Measurements from ENCODE around the gene FRYL.

The FRYL gene

DNA sequence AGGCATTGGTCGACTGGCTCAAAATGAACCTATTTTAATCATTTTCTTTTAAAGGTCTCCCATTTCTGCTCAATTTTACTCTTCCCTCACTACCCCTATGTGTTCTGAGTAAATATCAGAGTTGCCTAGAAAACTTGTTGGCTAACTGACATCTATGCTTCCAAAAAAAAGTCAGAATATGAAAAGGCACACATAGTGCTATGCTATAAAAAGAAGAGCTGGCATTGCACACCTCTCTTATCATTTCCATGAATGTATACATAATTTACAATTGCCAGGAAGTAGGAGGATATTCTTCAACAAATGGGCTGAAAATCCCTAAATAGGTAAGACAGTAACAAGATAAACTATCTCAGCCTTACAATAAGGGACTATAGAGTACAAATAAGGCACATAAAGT, 70.2 kb downstream of the FRYL start:
- H3K27ac ChIP-seq (replicated peaks): no peak overlapping the region
- no peak for DNase-seq (ENCODE audit: low read depth in 1 of 2, low spot score in 1 of 2)
- no peak overlapping the region for H3K4me3 ChIP-seq (replicated peaks; ENCODE audit: insufficient read depth, low read length)
- no peak for TF ChIP-seq POLR2AphosphoS5 (IDR thresholded peaks at IDR 0.05; ENCODE audit: low read depth)
- no peak for TF ChIP-seq SPI1 (IDR thresholded peaks at IDR 0.05; ENCODE audit: borderline replicate concordance, low read depth)
- TF ChIP-seq GABPA (IDR thresholded peaks at IDR 0.05; ENCODE audit: low read depth): no peak
- TF ChIP-seq, protein P1, sequence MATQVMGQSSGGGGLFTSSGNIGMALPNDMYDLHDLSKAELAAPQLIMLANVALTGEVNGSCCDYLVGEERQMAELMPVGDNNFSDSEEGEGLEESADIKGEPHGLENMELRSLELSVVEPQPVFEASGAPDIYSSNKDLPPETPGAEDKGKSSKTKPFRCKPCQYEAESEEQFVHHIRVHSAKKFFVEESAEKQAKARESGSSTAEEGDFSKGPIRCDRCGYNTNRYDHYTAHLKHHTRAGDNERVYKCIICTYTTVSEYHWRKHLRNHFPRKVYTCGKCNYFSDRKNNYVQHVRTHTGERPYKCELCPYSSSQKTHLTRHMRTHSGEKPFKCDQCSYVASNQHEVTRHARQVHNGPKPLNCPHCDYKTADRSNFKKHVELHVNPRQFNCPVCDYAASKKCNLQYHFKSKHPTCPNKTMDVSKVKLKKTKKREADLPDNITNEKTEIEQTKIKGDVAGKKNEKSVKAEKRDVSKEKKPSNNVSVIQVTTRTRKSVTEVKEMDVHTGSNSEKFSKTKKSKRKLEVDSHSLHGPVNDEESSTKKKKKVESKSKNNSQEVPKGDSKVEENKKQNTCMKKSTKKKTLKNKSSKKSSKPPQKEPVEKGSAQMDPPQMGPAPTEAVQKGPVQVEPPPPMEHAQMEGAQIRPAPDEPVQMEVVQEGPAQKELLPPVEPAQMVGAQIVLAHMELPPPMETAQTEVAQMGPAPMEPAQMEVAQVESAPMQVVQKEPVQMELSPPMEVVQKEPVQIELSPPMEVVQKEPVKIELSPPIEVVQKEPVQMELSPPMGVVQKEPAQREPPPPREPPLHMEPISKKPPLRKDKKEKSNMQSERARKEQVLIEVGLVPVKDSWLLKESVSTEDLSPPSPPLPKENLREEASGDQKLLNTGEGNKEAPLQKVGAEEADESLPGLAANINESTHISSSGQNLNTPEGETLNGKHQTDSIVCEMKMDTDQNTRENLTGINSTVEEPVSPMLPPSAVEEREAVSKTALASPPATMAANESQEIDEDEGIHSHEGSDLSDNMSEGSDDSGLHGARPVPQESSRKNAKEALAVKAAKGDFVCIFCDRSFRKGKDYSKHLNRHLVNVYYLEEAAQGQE (IDR thresholded peaks at IDR 0.05; ENCODE audit: insufficient replicate concordance, low read depth): no peak
- TF ChIP-seq, protein P2, sequence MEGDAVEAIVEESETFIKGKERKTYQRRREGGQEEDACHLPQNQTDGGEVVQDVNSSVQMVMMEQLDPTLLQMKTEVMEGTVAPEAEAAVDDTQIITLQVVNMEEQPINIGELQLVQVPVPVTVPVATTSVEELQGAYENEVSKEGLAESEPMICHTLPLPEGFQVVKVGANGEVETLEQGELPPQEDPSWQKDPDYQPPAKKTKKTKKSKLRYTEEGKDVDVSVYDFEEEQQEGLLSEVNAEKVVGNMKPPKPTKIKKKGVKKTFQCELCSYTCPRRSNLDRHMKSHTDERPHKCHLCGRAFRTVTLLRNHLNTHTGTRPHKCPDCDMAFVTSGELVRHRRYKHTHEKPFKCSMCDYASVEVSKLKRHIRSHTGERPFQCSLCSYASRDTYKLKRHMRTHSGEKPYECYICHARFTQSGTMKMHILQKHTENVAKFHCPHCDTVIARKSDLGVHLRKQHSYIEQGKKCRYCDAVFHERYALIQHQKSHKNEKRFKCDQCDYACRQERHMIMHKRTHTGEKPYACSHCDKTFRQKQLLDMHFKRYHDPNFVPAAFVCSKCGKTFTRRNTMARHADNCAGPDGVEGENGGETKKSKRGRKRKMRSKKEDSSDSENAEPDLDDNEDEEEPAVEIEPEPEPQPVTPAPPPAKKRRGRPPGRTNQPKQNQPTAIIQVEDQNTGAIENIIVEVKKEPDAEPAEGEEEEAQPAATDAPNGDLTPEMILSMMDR (IDR thresholded peaks at IDR 0.05; ENCODE audit: insufficient read depth, low read length): no peak
- no peaks in the 10 kb centered on the region for H3K27me3 ChIP-seq (ENCODE audit: insufficient read depth, poor library complexity, severe bottlenecking)

DNA sequence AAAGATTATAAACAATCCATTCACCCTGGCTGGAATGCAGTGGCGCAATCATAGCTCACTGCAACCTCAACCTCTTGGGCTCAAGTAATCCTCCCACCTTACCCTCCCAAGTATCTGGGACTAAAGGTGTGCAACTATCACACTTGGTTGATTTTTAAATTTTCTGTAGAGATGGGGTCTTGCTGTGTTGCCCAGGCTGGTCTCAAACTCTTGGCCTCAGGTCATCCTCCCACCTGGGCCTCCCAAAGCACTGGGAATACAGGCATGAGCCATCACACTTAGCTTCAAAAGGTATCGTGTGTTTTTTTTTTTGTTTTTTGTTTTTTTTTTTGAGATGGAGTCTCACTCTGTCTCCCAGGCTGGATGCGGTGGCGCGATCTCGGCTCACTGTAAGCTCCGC, 71.5 kb downstream of the FRYL start:
- no peak for DNase-seq (ENCODE audit: low read depth in 1 of 2, low spot score in 1 of 2)
- TF ChIP-seq GABPA (IDR thresholded peaks at IDR 0.05; ENCODE audit: low read depth) (no peak), POLR2AphosphoS5 (IDR thresholded peaks at IDR 0.05; ENCODE audit: low read depth) (no peak), SPI1 (IDR thresholded peaks at IDR 0.05; ENCODE audit: borderline replicate concordance, low read depth) (no peak)
- TF ChIP-seq, protein P1 (IDR thresholded peaks at IDR 0.05; ENCODE audit: insufficient replicate concordance, low read depth): no peak
- TF ChIP-seq, protein P2 (IDR thresholded peaks at IDR 0.05; ENCODE audit: insufficient read depth, low read length): no peak
- H3K27ac ChIP-seq (replicated peaks): no peak overlapping the region
- H3K4me3 ChIP-seq (replicated peaks; ENCODE audit: insufficient read depth, low read length): no peak overlapping the region
- H3K27me3 ChIP-seq (ENCODE audit: insufficient read depth, poor library complexity, severe bottlenecking): no peaks in the 10 kb centered on the region

DNA sequence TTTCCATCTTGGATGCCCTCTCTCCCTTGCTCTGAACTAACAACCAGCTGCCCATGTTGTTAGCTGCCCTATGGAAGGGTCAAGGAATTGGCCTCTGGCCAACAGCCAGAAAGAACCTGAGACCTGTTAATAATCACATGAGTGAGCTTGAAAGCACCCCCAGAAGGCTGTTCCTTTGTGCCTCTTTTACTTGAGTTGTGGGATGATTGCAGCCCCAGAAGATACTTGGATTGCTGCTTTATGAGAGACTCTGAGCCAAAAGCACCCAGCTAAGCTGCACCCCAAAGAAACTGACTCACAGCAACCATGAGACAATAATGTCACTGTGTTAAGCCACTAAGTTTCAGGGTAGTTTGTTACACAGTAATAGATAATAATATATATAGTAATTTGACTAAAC, 73.3 kb downstream of the FRYL start:
- no peak for DNase-seq (ENCODE audit: low read depth in 1 of 2, low spot score in 1 of 2)
- Histone ChIP-seq H3K27ac (replicated peaks) (no peak overlapping the region), H3K27me3 (ENCODE audit: insufficient read depth, poor library complexity, severe bottlenecking) (no peaks in the 10 kb centered on the region), H3K4me3 (replicated peaks; ENCODE audit: insufficient read depth, low read length) (no peak overlapping the region)
- TF ChIP-seq POLR2AphosphoS5 (IDR thresholded peaks at IDR 0.05; ENCODE audit: low read depth) (no peak), SPI1 (IDR thresholded peaks at IDR 0.05; ENCODE audit: borderline replicate concordance, low read depth) (no peak), GABPA (IDR thresholded peaks at IDR 0.05; ENCODE audit: low read depth) (no peak)
- TF ChIP-seq, protein P2 (IDR thresholded peaks at IDR 0.05; ENCODE audit: insufficient read depth, low read length): no peak
- TF ChIP-seq, protein P1 (IDR thresholded peaks at IDR 0.05; ENCODE audit: insufficient replicate concordance, low read depth): no peak
